DMS53 treated with DMSO at 0.1 percent for 48 hours (cell line): Measurements from ENCODE around the gene SH3PXD2B.

ENCODE experiments used
- DNase-seq: peaks from one replicate; lab custom pipeline; 2025; ENCODE audit not compliant: unreplicated experiment; lab: John Stamatoyannopoulos, UW

SH3PXD2B gene

GRCh38 chr5:172280317-172280716, 174.0 kb downstream of the SH3PXD2B start:
- DNase-seq: no peak

DNA sequence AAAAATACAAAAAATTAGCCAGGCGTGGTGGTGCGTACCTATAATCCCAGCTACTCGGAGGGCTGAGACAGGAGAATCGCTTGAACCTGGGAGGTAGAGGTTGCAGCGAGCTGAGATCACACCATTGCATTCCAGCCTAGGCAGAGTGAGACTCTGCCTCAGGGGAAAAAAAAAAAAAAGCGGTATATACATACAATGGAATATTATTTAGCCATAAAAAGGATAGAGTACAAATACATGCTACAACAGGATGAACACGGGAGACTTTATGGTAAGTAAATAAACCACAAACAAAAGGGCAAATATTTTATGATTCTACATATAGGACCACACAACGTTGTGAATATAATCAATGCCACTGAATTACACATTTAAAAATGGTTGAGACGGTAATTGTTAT, 176.0 kb downstream of the SH3PXD2B start:
- DNase-seq: no peak

DNA sequence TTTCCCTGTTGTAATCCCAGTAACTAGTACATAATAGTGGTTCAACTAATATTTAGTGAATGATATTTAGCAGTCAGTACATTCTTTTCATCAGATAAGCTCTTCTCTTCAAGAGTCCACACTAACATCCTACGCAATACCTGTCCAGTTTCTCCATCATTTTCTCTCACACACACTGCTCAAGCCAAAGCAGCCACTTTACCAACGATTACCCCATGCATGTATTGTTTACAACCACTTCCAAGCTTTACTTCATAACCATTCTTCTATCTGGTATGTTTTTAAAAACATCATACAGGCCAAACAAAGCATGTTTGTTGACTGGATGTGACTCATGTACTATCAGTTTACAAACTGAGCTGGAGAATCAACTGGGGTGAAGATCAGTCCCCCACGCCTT, 178.1 kb downstream of the SH3PXD2B start:
- DNase-seq: peak; percentile 49
